Suppressor macrophage treated with lipopolysaccharide for 4 hours (primary cell): ENCODE measurements around the gene THYN1.
A peak's percentile ranks its signal among the peaks of the same experiment; 100 is the strongest.
"Not testable (repeated sequence)": the region's sequence is repeated elsewhere in the genome, so short reads cannot be mapped to it uniquely, and the experiment has no call there.

Experiments used
- DNase-seq: peaks from one replicate; pipeline ENCODE4 v3.0.0-alpha.2; 2020

THYN1 gene

GRCh38 chr11:134273317-134273712, 20.2 kb upstream of the THYN1 start:
- no peak for DNase-seq

- DNase-seq, result no peak
Measured at GRCh38 chr11:134272381-134273316, 19.5 kb upstream of the THYN1 start.

DNA sequence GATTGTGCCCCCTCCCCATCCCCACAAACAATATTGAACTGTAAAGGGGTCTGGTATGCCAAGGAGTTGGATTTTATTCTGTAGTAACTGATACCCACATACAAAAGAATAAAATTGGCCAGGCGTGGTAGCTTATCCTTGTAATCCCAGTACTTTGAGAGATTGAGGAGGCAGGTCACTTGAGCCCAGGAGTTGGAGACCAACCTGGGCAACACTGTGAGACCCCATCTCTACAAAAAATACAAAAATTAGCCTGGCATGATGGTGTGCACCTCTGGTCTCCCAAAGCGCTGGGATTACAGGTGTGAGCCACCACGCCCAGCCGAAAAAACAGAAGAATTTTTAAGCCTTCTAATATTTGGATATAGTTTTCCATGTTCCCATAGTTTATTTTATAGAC, 18.8 kb upstream of the THYN1 start:
- no peak for DNase-seq

- no peak for DNase-seq
Measured at GRCh38 chr11:134270250-134270714, 17.1 kb upstream of the THYN1 start.

DNA sequence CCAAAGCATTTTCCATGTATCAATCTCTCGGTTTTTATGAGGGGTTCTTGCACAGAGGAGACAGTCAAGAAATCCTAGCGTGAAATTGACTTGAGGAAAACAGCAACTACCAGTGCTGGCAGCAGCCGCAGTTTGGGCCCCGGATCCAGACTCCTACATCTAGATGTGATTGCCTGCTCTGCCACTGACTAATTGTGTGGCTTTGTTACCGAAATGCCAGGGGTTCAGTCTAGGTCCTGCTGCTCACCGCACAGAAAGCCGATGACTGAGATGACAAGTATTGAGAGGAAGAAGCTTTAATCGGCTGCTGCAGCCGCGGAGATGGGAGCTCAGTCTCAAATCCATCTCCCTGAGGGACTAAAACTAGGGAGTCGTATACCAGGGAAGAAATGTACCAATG, 14.8 kb upstream of the THYN1 start:
- DNase-seq, result no peak

DNA sequence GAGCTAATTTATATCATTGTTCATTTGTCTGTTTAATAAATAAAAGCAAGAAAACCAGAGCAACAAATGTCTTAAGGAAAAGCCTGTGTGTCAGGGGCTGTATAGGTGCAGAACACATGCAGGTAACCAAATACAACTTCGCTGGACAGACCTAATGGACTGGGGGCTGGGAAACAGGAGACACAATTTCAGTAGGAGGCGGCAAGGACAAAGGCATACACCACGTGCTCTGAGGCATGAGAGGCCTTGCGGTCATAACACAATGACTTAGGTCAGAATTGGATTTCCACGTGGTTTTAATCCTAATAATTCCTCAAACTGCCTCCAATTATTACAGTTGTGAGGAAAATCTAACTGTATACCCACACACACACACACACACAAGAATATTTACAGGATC, 14.3 kb upstream of the THYN1 start:
- no peak for DNase-seq

DNA sequence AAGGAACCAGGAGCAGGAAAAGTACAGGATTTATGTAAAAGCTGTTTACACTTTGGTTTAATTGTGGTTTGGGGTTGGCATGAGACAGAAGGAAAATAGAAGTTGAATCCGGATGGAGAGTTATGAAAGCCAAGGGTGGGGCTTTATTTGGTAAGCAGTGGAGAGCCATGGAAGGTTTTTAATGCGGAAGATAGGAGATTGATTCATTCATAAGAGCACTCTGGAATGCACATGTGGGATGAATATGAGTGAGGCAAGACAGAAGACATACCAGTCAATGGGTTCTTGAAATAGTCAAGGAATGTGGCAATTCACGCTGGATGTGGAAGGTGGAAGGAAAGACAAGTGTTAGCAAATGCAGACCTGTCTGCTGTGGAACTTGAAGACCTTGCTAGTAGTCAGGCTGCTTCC, 13.7 kb upstream of the THYN1 start:
- peak; percentile 51 for DNase-seq

GRCh38 chr11:134266440-134266839, 13.3 kb upstream of the THYN1 start:
- DNase-seq, result no peak

GRCh38 chr11:134264966-134265764, 12.0 kb upstream of the THYN1 start:
- DNase-seq, result no peak

DNA sequence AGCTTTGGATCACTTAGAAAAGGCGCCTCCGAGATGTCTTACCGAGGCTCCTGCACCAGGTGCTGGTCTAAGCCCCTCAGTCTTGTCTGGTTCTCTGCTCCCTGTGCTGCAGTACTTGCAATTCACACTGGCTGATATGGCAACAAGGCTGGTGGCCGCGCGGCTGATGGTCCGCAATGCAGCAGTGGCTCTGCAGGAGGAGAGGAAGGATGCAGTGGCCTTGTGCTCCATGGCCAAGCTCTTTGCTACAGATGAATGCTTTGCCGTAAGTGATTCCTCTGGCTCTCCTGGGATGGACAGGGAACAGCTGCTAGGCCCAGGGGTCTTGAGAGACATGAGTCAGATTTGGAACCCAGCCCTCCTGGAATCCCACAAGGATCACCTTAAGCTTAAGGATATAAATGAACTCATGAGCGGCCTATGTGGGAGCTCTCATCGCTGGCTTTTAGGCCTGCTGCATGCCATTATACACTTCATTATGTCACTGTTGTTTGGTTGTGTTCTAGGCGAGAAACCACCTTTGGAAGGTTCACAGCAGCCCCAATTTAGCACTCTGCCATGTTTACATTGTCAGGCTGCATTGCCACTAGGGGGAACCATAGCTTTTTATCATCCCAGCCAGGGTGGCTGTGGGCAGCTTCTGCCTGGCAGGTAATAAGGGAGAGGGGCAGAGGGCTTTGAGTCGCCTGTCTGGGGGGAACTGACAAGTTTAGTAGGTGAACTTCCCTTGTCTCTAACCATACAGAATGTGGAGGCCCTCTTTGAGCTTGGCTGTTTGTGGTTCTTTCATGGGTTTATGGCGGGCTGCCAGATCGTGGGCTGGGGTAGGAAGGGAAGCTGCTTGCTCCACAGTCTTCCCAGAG, 8.7 kb upstream of the THYN1 start:
- no peak for DNase-seq

DNA sequence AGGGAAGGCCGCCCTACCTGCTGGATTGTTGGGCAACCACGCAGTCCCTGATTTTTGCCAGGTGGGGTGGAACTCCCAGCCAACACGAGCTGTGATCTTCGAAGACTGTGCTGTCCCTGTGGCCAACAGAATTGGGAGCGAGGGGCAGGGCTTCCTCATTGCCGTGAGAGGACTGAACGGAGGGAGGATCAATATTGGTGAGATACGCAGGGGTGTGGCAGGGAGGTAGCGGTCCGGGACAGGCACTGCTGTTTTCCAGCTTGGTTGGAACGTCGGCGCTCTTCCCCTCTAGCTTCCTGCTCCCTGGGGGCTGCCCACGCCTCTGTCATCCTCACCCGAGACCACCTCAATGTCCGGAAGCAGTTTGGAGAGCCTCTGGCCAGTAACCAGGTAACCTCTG, 7.8 kb upstream of the THYN1 start:
- no peak for DNase-seq

DNA sequence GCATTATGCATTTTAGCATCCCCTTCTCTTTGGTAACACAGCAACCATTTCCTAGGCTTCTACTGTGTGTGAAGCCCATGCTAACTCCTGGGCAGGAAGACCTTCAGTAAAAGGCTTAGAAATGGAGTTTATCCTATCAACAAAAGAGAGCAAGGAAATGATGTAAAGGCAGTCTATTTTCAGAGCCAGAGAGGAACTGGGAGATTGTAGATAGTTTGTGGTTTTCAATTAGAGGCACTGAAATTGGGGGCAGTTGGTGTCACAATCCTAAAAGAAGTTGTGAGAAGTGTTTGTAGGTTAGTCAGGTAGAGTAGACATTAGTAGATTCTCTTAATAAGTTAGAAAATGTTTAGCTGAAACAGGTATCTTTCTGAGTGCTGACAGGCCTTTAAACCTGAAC, 7.4 kb upstream of the THYN1 start:
- no peak for DNase-seq

- no peak for DNase-seq
Measured at GRCh38 chr11:134258577-134258976, 5.4 kb upstream of the THYN1 start.

DNA sequence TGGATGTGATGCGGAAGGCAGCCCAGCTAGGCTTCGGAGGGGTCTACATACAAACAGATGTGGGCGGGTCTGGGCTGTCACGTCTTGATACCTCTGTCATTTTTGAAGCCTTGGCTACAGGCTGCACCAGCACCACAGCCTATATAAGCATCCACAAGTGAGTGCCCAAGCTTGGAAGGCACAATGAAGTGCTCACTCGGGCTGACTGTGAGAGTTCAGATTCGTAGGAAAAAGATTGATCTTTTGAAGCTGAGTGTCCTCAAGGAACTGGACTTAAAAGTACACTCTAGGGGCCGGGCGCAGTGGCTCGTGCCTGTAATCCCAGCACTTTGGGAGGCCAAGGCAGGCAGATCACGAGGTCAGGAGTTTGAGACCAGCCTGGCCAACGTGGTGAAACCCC, 3.9 kb upstream of the THYN1 start:
- DNase-seq, result no peak

- not testable (repeated sequence) for DNase-seq
Measured at GRCh38 chr11:134255184-134255561, 2.0 kb upstream of the THYN1 start.

- DNase-seq, result no peak
Measured at GRCh38 chr11:134254433-134255183, 1.5 kb upstream of the THYN1 start.

DNA sequence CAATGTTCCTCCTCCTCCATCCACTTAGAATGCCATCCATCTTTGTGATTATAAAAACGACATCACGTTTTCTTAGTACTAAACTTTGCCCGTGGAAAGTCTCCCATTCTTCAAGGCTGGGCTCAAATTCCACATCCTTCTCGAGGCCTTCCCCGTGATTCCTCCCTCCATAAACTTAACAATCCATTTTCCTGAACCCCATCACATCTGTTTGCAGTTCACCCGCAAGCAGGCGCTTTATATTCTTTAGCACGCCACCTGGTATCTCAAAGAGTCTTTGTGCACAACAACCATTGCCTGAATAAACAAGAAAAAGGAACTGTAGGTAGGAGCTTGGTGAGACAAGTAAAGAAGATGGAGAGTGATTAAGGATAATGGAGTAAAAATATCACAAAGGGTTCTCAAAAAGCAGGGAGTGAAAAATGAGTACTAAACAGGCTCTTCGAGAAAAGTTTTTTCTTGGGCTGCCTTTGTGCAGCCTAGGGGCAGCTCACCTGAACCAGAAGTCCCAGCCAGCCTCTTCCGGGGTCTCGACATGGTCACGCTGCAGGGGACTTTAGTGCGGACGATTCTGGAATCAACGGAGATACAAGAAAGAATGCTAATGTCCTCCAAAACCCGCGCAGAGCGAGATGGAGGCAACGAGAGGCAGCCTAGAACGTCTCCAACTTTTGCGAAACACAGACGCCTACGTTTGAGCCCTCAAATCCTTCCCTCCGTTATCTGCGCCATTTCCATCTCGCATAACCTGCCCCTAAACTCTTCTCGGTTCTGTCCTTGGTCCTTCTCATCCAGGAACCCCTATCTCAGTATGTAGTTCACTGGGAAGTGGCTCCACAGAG, 585 bp downstream of the THYN1 start:
- DNase-seq, result peak; percentile 40

DNA sequence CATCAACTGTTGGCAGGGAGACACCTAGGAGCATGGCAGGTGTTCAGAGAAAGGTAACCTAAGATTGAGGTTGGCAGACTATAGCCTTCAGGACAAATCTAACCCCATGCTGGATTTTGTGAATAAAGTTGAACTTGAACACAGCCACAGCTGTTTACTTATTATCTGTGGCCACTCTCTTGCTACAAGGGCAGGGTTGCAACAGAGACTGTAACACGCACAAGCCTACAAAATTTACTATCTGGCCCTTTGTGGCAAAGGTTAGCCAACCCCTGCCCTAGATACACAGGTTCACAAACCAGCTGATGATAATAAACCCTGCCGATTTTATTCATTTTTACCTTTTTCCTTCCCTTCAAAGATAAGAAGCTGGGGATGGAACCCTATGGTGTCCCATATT, 2.5 kb downstream of the THYN1 start:
- DNase-seq, result no peak

- peak; percentile 16 for DNase-seq
Measured at GRCh38 chr11:134250246-134250645, 2.9 kb downstream of the THYN1 start.

DNA sequence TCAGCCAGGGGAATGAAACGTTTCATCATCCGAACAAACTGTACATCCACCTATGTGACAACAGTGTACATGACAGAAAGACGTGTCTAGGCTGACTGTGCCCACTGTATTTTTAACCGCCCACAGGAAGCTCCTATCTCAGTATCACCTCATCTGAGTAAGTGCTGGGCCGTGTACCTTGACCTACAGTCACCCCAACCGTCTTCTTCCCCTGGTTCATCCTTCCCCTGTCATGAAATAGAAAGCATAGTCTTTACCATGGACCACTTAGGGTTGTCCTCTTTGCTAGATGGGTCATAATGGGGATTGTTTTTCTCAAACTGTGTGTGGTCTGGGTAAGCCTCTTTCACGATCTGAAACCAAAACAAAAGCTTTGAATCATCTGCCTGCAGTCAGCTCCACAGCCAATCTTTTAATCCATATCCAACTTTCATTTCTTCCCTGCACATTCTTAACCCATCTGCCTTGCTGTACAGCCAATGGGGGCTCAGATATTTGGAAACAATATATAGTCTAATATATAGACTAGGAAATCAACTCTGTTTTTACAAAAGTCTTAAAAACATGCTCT, 4.2 kb downstream of the THYN1 start:
- DNase-seq, result no peak

DNA sequence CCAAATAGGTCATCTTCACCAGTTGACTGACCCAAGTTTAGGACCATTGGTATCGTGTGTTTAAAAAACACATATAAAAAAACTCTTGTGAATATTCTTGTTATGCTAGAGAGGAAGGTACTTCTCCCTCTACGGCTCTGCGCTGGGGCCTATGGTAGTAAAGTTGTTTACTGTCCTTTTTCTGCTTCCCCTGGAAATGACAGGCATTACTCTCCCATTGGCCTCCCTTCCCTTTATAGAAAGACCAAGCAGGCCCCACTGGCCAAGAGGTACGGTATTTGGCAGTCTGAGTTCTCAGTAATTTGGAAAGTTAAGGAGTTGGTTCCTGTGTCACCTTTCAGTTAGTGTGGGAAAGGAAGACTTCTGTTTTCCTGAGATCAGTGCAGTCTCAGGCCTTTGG, 6.5 kb downstream of the THYN1 start:
- DNase-seq, result no peak
